NCI-H1694 treated with DMSO at 0.1 percent for 48 hours (cell line): ENCODE data around the gene CLCC1.
"Not testable (repeated sequence)": the region's sequence is repeated elsewhere in the genome, so short reads cannot be mapped to it uniquely, and the experiment has no call there.

ENCODE experiments used
- DNase-seq: peaks from one replicate; lab custom pipeline; 2025; lab: John Stamatoyannopoulos, UW

CLCC1 gene

DNA sequence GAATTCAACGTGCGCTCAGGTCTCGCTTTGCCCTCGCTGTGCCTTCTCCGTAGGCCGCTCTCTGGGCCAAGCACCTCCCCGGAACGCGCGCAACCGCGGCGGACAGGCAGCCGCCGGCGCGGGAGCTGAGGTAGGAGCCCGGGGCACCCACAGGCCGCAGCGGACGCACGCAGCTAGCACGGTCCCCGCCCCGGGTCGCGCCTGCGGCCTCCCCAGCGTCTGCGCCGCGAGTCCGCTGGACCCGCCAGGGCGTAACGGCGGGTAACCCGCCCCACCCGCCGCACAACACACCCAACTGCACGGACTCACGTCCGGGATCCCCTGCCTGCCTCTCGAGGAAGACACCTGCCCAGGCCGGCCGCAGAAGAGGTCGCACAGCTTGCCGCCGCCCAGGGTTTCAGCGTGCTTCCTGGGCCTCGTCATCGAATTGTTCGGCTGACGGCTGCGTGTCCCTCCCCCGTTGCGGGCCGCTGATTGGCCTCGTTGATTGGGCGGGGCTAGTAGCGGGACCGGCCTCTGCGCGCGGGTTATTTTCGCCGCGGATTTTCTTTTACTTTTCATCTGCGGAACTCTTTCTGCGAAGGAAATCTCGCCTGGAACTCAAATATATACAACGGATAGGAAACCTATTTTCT lies at the start of gene CLCC1:
Gene CLCC1 (minus strand): TSS at position 433 of the 635 bp plus-strand sequence. CDS start 13,047 bp downstream, outside the sequence.
- peak; percentile 82 for DNase-seq

GRCh38 chr1:109011335-109011734 lies 48.1 kb upstream of the CLCC1 start:
- DNase-seq = no peak

DNA sequence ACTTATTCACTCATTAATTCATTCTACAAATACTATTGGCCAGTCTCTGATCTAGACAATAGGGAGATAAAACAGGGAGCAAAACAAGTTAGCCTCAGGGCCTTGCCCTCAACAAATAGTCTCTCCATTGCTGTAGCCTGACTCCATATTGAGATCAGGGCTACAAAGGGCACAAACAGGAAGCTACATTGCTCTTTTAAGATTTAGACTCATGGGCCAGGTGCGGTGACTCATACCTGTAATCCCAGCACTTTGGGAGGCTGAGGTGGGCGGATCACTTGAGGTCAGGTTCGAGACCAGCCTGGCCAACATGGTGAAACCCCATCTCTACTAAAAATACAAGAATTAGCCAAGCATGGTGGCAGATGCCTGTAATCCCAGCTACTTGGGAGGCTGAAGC lies 33.3 kb upstream of the CLCC1 start:
- not testable (repeated sequence) for DNase-seq

DNA sequence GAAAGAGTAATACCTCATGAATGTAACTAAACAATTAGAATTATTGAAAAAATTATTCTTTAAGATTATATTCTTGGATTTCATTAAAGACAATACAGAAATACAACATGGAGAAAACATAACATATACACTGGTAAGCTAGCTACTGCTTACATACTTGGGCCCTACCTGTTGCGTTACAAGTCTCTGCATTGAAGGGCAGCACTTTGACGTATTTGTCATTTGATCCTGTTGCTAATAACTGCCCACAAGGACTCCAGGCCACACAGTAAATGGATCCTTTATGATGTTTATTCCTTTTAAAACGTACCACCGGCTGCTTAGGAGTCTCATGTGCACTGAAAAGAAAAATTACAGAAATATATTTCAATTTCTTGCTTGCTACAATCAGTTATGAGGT lies 19.8 kb upstream of the CLCC1 start:
- DNase-seq = no peak

DNA sequence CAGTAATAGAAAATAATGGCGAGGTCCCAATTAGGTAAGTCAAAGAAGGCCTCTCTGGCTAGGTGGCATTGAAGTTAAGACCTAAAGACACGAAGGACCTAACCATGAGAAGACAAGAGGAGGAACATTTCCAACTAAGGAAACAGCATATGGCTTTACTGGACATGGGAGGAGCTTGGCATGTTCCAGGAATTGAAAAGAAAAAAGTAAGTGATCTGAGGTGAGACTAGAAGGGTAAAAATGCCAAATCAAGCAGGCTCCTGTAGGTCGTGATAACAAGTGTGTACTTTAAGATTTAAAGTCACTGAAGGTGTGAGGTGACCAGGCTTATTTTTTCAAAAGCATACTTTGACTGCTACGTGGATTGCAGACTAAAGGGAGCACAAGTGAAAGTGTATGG lies 13.4 kb upstream of the CLCC1 start:
- DNase-seq = no peak

GRCh38 chr1:108972951-108973350 lies 9.7 kb upstream of the CLCC1 start:
- no peak for DNase-seq

DNA sequence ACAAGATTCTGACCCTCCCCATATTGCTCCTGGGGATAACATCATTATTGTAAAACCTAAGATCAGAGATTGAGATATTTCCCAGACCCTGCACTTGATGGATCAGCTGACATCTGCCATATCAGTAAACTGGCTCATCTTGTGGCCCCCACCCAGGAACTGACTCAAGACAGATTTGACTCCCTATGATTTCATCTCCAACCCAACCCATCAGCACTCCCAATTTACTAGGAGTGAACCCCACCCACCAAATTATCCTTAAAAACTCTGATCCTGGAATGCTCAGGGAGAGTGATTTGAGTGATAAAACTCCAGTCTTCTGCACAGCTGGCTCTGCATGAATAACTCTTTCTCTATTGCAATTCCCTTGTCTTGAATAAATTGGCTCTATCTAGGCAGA lies 6.1 kb upstream of the CLCC1 start:
- no peak for DNase-seq

GRCh38 chr1:108962681-108963051 lies 618 bp downstream of the CLCC1 start:
- DNase-seq = no peak

DNA sequence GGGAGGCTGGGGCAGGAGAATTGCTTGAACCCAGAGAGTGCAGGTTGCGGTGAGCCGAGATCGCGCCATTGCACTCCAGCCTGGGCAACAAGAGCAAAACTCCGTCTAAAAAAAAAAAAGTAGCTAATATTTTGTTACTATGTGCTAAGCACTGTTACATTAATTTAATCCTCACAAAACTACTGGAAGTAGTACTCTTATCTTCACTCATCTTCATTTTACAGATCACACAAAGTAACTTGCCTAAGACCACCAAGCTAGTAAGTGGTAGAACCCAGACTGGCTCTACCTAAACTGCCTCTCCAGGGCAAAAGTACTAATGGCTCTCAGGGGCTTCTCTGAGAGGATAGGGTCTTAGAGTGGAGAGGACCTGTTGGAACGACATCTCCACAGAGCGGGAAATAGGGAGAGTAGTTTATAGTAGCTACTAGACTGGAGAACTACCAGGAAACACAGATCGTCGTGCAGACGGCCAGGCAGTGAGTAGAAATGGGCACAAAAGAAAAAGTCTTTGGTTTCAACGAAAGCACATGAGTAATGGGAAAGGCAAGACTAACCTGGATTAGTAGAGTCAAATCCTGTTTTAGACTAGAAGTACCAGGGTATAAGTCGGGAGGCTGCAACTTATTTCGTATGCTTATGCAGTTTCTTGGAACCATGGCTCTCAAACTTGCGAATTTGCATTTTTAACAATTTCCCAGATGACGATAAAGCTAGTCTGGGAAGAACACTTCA lies 1.4 kb downstream of the CLCC1 start:
- DNase-seq = no peak

- DNase-seq = no peak
These were observed 2.1 kb downstream of the CLCC1 start for GRCh38 chr1:108961198-108961597.

- no peak for DNase-seq
These were observed 2.6 kb downstream of the CLCC1 start for GRCh38 chr1:108960719-108961118.

GRCh38 chr1:108957888-108958287 lies 5.4 kb downstream of the CLCC1 start:
- DNase-seq = no peak

DNA sequence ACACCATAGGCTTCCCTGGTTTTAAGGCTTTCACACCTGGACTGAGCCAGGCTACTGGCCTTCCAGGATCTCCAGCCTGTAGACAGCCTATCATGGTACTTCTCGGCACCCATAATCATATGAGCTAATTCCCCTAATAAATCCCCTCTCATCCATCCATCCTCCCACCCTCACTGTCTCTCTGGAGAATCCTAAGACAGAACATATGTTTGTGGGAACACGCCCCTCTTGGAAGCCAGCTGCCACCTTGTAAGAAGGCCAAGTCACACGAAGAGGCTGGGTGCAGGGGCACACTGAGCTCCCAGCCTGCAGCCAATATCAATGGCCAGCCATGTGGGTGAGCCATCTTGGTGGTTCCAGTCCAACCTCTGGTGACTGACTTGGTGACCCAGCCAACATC lies 7.4 kb downstream of the CLCC1 start:
- DNase-seq = no peak

GRCh38 chr1:108955111-108955510 lies 8.2 kb downstream of the CLCC1 start:
- DNase-seq = no peak

- DNase-seq = no peak
These were observed 9.8 kb downstream of the CLCC1 start for GRCh38 chr1:108953452-108953851.

DNA sequence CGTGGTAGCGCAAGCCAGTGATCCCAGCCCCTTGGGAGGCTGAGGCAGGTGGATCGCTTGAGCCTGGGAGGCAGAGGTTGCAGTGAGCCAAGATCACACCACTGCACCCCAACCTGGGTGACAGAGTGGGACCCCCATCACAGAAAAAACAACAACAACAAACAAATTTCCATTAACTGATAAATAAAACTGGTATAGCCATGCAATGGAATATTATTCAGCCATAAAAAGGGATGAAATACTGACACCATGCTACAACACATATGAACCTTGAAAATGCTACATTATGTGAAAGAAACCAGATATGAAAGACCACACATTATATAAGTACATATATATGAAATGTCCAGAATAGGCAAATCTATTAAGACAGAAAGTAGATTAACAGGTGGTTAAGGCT lies 12.0 kb downstream of the CLCC1 start:
- no peak for DNase-seq

DNA sequence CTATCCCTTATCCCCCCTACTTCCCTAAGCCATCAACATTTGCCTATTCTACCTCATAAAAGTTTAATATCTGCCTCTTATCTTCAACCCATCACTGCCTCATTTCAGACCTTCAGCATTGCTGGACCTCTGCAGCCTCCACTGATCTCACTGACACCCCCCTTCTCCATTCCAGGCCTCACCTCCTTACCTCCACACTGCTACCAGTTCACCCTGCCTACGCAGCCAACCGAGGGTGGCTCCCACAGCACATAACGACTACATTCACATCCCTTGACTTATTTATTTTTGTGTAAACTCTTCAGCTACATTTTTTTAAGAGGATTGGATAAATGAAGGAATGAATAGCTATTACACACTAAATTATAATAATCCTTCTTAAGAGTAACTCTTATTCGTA lies 14.2 kb downstream of the CLCC1 start:
- no peak for DNase-seq

- no peak for DNase-seq
These were observed 15.3 kb downstream of the CLCC1 start for GRCh38 chr1:108947871-108948525.

GRCh38 chr1:108936170-108936569 lies 27.1 kb downstream of the CLCC1 start:
- no peak for DNase-seq

GRCh38 chr1:108933944-108934343 lies 29.3 kb downstream of the CLCC1 start:
- no peak for DNase-seq

DNA sequence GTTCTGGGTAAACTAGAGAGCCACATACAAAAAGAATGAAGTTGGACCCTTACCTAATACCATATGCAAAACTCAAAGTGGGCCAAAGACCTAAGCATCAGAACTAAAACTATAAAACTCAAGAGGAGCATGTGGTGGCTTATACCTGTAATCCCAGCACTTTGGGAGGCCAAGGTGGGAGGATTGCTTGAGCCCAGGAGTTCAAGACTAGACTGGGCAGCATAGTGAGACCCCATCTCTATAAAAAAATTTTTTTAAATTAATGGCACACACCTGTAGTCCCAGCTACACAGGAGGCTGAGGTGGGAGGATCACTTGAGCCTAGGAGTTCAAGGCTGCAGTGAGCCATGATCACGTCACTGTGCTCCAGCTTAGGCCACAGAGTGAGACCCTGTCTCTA lies 35.7 kb downstream of the CLCC1 start:
- DNase-seq = not testable (repeated sequence)

- no peak for DNase-seq
These were observed 37.4 kb downstream of the CLCC1 start for GRCh38 chr1:108925920-108926319.

GRCh38 chr1:108916788-108917187 lies 46.5 kb downstream of the CLCC1 start:
- DNase-seq = no peak
